NCI-H1105 treated with DMSO at 0.1 percent for 48 hours (cell line): Measurements from ENCODE around the gene FGGY.
"Not testable (repeated sequence)": the region's sequence is repeated elsewhere in the genome, so short reads cannot be mapped to it uniquely, and the experiment has no call there.

Source experiments
- DNase-seq: peaks from one replicate; lab custom pipeline; 2025; lab: John Stamatoyannopoulos, UW

The FGGY gene

GRCh38 chr1:59484096-59484495 is 187.2 kb downstream of the FGGY start:
- no peak for DNase-seq

- DNase-seq: no peak
These were observed 188.3 kb downstream of the FGGY start for GRCh38 chr1:59485171-59485570.

DNA sequence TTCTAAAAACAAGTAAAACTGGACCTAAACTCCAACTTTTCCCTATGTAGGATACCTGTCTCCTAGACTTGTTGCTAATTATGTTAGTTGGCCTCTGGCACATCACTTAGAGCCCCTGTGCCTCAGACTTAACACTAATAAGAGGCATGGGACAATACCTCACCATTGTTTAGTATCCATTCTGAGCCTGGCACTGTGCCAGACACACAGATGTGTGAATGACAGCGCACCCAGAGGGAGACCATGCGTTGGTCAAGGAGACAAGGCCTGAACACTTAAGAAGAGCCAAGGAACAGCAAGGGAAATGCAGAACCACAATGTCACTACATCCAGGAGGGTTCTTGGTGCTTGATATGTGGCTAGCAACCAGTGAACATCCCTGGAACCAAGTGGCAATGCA is 189.1 kb downstream of the FGGY start:
- no peak for DNase-seq

DNA sequence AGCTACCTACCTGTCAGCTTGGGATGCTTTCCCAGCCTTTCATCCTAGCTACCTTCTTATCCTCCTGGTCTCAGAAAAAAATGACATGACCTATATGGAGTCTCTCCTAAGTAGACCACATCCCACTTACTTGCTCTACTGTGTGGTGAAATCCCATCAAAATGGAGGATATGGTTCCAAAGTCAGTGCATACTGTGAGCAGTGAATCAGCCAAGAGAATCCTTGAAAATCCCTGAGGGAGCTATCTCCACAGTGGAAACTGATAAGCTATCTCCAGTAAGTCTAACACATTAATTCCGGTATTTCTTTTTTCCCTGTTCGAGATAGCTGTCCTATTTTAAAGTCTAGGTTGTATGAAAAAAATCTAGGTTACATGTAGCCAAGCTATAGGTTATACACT is 189.7 kb downstream of the FGGY start:
- DNase-seq: no peak

DNA sequence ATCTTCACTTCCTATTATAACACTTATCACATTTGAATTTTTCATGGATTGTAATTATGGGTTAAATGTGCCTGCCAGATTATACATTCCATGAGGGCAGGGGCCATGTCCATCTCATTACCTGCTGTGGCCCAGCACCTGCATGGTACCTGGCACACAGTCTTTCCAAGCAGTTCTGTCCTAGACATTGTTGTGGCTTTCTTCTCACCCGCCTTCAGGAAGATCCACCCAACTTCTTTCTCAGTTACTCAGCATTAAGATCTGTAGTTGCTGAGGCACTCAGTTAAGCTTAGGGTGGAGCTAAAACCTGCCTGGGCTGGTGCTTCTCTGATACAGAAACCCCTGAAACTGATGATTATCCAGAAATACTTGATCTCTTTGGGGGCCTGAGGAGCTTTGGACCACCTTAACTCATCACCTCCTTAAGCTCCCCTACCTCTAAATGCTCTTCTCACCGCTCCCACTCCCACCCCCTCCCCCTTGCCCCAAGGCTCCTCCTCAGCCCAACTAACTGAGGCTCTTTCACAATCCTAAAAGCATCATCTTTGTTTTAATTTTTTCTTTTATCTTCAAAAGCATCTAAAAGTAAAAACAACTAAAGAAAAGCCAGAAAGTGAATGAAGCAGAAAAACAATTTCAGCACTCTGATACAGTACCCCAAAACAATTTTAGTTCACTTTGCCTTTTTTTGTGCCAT is 190.6 kb downstream of the FGGY start:
- DNase-seq: no peak

- DNase-seq: no peak
These were observed 195.6 kb downstream of the FGGY start for GRCh38 chr1:59492500-59492899.

GRCh38 chr1:59494145-59494833 is 197.4 kb downstream of the FGGY start:
- no peak for DNase-seq

- DNase-seq: not testable (repeated sequence)
These were observed 199.3 kb downstream of the FGGY start for GRCh38 chr1:59496156-59496555.

- DNase-seq: no peak
These were observed 200.7 kb downstream of the FGGY start for GRCh38 chr1:59497616-59498015.

DNA sequence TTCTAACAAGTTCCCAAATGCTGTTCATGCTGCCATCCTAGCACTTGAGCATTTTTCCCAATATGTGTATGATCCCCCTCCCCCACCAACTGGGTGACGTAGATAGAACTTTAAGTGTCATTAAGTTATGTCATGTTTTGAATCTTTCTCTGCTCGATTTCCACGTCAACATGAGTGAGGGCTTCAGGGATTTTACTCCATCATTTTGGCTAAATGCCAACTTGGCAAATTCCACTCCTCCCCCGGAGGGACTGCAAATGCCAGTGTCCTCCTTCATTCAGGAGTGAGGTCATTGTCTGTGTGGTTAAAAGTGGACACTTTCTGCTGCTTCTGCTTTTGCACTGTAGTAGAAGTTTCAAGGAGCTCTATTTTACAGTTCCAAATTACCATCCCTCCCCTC is 201.7 kb downstream of the FGGY start:
- DNase-seq: no peak

- DNase-seq: no peak
These were observed 202.5 kb downstream of the FGGY start for GRCh38 chr1:59499273-59499942.

- DNase-seq: no peak
These were observed 203.2 kb downstream of the FGGY start for GRCh38 chr1:59499943-59500569.

DNA sequence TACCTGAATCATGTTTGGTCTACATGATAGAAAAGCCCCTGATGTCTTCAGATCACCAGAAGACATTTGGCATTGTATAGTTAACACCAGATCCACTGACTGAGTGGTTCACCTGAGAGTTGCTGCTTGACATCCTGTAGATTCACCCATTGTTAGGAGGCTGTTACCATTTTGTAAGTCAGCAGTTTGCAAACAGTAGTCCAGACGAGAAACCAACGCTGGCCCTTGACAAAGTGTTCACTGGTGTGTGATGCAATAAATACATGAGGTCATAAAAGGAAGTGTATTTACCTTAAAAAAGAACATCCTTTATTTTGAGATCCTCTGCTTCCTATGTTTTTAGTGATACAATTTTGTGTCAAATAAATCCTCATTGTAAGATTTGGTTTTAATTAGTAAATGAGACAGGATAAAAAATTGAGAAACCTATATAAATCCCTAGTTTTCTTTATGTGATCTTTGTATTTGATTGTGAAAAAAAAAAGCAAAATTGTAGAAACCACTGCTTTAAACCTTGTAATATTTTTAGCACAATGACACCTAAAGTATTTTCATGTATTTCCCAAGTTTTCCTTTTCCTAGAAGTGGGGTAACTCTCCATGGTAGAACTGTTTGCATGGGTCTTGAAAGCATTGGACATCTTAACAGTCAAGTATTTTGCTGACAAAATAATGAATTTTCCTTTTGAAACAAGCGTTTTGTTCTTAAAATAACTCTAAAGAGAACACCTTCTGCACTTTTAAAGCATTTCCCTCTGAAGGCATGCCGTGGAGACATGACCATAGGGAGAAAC is 204.3 kb downstream of the FGGY start:
- DNase-seq: no peak

DNA sequence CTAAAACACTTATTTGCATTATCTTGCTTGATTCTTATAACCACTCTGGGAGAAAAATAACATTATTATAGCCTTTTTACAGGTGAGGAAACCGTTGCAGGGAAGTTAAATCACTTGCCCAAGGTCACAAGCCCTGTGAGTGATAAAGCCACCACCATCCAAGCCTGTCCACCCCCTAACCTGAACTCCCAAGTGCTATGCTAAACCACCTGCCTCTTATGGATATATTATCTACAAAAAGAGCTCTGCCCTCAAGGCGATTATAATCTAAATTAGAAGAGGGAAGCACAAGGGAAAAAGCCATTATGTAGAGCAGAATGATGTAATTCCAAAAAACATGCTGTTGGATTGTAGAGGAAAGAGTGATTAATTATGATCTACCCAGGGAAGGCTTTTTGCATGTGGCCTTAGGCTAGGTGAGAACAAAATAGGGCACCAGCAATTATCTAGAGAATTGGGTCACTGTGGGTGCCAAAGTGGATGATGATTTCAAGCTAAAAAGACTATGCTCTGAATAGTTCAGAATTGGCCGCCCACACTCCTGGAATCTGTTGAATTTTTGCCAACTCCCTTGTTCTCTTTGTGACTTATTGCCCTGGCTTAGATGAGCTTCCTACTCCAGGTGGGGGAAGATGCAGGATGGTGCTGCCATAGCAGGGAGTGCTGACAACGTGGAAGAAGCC is 205.3 kb downstream of the FGGY start:
- DNase-seq: no peak

DNA sequence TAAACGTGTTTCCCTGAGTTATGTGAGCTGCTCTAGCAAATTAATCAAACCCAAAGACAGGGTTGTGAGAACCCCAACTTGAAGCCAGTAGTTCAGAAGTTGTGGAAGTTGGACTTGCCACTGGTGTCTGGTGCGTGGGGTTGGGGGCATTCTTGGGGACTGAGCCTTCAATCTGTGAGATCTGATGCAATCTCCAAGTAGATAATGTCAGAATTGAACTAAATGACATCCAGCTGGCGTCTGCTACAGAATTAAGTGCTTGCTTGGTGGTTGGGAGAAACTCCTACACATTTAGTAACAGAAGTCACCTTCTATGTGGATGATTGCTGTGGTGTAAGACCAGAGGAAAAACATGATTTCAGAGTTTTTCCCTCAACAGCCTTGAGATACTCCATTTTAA is 207.4 kb downstream of the FGGY start:
- no peak for DNase-seq

- peak; percentile 56 for DNase-seq
These were observed 208.7 kb downstream of the FGGY start for GRCh38 chr1:59505596-59506028.

DNA sequence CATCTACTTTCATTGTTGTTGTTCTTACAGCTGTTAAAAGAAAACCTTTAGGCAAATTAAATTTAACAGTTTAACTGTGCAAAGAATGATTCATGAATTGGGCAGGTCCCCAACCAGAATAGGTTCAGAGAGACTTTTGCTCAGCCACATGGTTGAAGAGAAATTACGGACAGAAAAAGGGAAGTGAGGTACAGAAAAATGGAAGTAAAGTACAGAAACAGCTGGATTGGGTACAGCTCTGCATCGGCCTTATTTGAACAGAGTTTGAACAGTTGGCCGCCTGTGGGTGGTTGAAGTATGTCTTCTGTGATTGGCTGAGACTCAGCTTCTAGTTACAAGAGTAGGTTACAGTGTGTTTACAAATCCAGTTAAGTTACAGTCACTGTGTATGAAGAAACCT is 210.1 kb downstream of the FGGY start:
- DNase-seq: no peak

DNA sequence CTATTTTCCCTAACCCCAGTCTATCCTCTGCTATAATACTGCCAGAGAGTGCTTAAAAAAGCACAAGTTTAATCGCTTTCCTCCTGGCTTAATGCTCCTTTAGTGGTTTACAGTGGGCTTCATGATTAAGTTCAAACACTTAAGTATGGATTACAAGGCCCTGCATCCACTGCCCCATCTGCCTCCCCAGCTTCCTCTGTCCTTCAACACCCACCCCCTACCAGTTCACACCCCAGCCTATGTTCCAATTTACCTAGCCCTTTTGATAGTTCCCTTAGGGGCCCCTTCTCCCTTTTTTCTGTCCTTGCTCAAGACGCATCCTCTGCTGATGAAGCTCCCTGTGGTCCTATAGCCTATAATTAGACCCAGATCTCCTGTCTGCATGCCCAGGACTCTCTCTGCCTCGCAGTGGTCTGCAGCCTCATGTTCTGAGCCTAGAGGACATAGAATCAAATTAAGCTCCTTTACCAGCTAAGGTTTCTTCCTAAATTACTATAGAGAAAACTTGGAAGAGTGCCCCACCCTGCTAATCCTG is 212.5 kb downstream of the FGGY start:
- no peak for DNase-seq

- DNase-seq: no peak
These were observed 213.4 kb downstream of the FGGY start for GRCh38 chr1:59510249-59510648.

GRCh38 chr1:59511476-59512465 is 214.9 kb downstream of the FGGY start:
- DNase-seq: no peak
